Ectodermal cell (in vitro differentiated cells): ENCODE data around the gene PRM1.

Source experiments
- H3K27ac ChIP-seq: 2 replicates; pipeline ENCODE4 v1.7.0; 2013; ENCODE audit warnings: mild to moderate bottlenecking, low read depth, low read length; ENCODE audit not compliant: insufficient read depth, poor library complexity, severe bottlenecking
- H3K27me3 ChIP-seq: 2 replicates; pipeline ENCODE4 v1.7.0; 2013; ENCODE audit warnings: mild to moderate bottlenecking, low read length; ENCODE audit not compliant: insufficient read depth, control insufficient read depth, poor library complexity, severe bottlenecking
- H3K36me3 ChIP-seq: one replicate; pipeline ENCODE4 v1.7.0; 2013; ENCODE audit warnings: low read length; ENCODE audit not compliant: control insufficient read depth, insufficient read depth
- H3K4me1 ChIP-seq: one replicate; pipeline ENCODE4 v1.7.0; 2013; ENCODE audit warnings: low read length; ENCODE audit not compliant: control insufficient read depth, insufficient read depth
- H3K4me3 ChIP-seq: 2 replicates; pipeline ENCODE4 v1.7.0; 2013; ENCODE audit warnings: low read depth, low read length, control low read depth; ENCODE audit not compliant: insufficient read depth
- H3K9me3 ChIP-seq: 2 replicates; pipeline ENCODE4 v1.7.0; 2013; ENCODE audit warnings: mild to moderate bottlenecking, low read length, moderate library complexity; ENCODE audit not compliant: control insufficient read depth
- WGBS, 2 experiments: methylation state at CpG; one replicate each; pipeline ENCODE4 v1.1.7; 2013; ENCODE audit warnings: missing lambda C conversion rate in 2 of 2; 5-methylcytosine and 5-hydroxymethylcytosine counted together

Gene PRM1

DNA sequence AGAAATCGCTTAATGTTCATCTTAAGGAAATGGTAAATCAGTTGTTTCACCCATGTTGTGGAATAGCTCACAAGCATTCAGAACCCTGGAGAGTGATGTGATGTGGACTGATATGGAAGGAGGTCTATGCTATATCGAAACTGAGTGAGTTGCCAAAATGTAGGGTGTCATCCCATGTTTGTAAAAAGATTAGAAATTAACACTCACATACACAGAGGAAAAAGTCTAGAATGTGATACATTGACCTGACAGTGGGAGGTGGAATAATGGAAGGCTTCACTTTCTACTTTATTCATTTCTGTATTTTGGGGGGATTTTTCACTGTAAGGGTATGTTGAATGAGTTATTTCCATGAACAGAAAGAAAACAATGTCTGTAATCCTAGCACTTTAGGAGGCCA lies 4.7 kb upstream of the PRM1 start:
- Histone ChIP-seq H3K4me3 (no peak overlapping the region), H3K36me3 (no peaks in the 10 kb centered on the region), H3K9me3 (no peaks in the 10 kb centered on the region), H3K27me3 (no peaks in the 10 kb centered on the region), H3K27ac (no peak overlapping the region), H3K4me1 (peaks cover 10% of the 10 kb centered on the region)
- whole genome bisulfite sequencing, 2 experiments = 87 to 96% methylated on average over 2 of the region's 2 CpGs

- no peaks in the 10 kb centered on the region for H3K9me3 ChIP-seq
- no peak overlapping the region for H3K27ac ChIP-seq
- WGBS, 2 experiments = 82 to 84% methylated on average over 4 of the region's 4 CpGs
- H3K4me1 ChIP-seq = peaks cover 5% of the 10 kb centered on the region
- no peaks in the 10 kb centered on the region for H3K36me3 ChIP-seq
- no peaks in the 10 kb centered on the region for H3K27me3 ChIP-seq
- H3K4me3 ChIP-seq = no peak overlapping the region
Measured at GRCh38 chr16:11283820-11284248, 2.7 kb upstream of the PRM1 start.

DNA sequence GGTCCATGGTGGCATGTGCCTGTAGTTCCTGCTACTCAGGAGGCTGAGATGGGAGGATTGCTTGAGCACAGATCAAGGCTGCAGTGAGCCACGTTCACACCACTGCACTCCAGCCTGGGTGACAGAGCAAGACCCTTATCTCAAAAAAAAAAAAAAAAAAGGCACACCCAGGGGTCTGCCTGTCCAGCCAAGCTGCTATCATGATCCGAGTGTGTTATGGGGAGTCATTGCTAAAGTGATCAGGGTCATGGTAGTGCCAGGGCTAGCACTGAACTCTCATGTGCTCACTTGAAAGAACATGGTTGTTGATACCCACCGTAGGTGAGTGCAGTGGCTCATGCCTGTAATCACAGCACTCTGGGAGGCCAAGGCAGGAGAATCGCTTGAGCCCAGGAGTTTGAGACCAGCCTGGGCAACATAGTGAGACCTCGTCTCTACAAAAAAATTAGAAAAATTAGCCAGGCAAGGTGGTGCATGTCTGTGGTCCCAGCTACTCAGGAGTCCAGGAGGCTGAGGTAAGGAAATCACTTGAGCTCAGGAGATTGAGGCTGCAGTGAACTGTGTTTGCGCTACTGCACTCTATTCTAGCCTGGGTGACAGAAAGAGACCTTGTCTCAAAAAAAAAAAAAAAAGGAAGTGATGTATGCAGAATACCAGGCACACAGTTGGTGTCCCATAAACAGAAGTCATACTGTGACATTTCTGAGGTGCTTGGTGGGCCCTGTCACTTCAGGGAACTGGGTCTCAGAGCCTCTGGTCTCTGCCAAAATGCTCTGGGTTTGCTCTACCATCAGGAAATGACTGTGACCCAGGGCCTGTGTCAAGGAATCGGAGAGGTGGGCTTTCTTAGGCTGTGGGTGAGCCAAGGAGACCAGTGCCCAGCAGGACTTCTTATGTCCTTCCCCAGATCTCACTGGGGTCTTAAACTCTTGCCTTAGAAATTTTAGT lies 2.2 kb downstream of the PRM1 start:
- no peak overlapping the region for H3K27ac ChIP-seq
- WGBS, 2 experiments = 93 to 94% methylated on average over 7 of the region's 7 CpGs
- H3K4me3 ChIP-seq = no peak overlapping the region
- no peaks in the 10 kb centered on the region for H3K9me3 ChIP-seq
- no peaks in the 10 kb centered on the region for H3K36me3 ChIP-seq
- no peaks in the 10 kb centered on the region for H3K27me3 ChIP-seq
- H3K4me1 ChIP-seq = peaks cover 3% of the 10 kb centered on the region

DNA sequence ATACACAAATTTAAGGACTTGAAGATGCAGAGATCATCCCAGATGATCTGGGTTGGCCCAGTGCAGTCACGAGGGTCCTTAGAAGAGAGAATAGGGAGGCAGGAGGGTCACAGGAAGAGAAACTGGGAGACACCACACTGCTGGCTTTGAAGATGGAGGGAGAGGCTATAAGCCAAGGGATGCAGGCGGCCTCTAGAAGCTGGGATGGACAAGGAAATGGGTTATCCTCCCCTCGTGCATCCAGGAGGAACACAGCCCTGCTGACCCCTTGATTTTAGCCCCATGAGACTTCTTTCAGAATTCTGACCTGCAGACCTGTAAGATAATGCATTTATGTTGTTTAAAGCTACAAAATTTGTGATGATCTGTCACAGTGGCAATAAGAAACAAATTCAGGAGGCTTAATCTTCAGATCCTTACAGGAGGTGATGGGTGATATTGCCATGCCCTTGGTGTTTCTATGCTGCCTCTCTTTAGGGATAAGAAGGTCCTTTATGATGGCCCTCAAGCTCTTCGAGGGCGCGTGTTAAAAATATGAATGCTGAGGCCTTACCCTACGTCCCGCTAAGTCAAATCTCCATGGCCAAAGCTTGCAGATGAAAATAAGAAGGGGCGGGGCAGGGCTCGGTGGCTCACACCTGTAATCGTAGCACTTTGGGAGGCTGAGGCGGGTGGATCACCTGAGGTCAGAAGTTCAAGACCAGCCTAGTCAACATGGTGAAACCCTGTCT lies 3.4 kb downstream of the PRM1 start:
- Histone ChIP-seq H3K4me1 (peaks cover 10% of the 10 kb centered on the region), H3K27me3 (no peaks in the 10 kb centered on the region), H3K36me3 (no peaks in the 10 kb centered on the region), H3K27ac (no peak overlapping the region), H3K9me3 (no peaks in the 10 kb centered on the region), H3K4me3 (no peak overlapping the region)
- WGBS, 2 experiments = 95% methylated on average over 12 of the region's 12 CpGs

DNA sequence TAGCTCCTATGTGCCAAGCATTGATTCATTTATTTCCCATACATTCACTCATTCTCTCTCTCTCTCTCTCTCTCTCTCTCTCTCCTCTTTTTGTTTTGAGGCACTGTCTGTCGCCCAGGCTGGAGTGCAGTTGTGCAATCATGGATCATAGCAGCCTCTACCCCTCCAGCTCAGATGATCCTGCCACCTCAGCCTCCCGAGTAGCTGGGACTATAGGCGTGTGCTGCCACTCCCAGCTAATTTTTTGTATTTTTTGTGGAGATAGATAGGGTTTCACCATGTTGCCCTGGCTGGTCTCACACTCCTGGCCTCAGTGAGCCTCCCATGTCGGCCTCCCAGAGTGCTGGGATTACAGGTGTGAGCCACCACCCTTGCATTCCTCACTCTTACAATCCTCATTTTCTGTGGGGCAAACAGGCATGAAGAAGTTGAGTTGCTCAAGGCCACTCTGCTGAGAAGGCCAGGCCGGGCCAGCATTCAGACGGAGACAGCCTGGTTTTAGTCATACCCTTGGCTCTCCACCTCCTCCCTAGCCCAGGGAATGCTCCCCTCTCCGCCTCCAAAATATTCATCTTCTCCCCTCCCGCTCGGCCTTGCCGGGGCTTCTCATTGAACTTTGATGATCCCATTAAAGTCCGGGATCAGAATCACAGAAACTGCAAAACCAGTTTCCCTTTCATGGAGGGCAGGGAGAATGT lies 4.1 kb downstream of the PRM1 start:
- H3K27me3 ChIP-seq = no peaks in the 10 kb centered on the region
- H3K4me1 ChIP-seq = peaks cover 17% of the 10 kb centered on the region
- no peak overlapping the region for H3K4me3 ChIP-seq
- no peaks in the 10 kb centered on the region for H3K9me3 ChIP-seq
- WGBS, 2 experiments = 92% methylated on average over 11 of the region's 11 CpGs
- no peaks in the 10 kb centered on the region for H3K36me3 ChIP-seq
- no peak overlapping the region for H3K27ac ChIP-seq

DNA sequence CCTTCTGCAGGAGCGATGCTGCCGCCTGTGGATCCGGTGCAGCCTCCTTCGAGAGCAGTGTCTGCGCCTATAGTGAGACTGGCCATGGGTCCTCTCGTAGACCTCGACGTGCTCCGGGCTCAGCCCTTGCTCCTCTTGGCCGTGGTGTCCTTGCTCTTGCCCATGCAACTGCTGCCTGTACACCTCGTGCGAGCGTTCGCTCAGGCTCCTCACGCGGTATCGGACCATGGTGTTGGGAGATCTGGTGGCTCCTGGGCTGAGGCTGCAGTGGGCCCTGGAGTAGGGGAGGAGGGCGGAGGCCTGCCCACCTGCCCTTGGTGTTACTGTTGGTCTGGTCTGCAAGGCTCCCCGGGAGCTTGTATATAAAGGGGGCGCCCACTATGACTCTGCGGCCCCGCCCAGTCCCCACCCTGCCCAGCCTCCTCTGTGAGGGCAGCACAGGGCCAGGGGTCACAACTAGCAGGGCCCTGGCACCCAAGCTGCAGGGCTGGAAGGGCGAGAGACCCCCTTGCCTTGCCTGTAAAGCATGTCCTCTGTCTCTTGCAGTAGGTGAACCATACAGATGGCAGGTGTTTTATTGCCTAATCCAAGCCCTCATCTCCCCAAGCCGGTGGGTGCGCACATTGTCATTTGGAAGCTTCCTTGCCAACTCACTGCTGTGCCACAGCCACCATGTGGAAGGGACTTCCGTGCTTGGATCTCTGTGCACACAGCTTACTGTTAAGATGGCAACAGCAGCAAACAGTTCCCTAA lies 4.8 kb downstream of the PRM1 start, which contains the start of gene PRM2:
Gene PRM2, minus strand, starts transcription at position 338 of the 753 bp plus-strand sequence. Its CDS starts 110 bp downstream, at position 228.
- Histone ChIP-seq H3K27ac (no peak within 1 kb of the TSS), H3K27me3 (no peaks in the 10 kb centered on the region), H3K4me3 (no peak within 1 kb of the TSS), H3K9me3 (no peaks in the 10 kb centered on the region), H3K4me1 (peaks cover 17% of the 10 kb centered on the region), H3K36me3 (no peaks in the 10 kb centered on the region)
- 95% methylated on average over 26 of the region's 26 CpGs for WGBS, 2 experiments

GRCh38 chr16:11274964-11275363 lies 6.2 kb downstream of the PRM1 start:
- WGBS, 2 experiments = 95% methylated on average over 7 of the region's 7 CpGs
- no peak overlapping the region for H3K4me3 ChIP-seq
- no peak overlapping the region for H3K27ac ChIP-seq
- H3K36me3 ChIP-seq = no peaks in the 10 kb centered on the region
- no peaks in the 10 kb centered on the region for H3K27me3 ChIP-seq
- peaks cover 17% of the 10 kb centered on the region for H3K4me1 ChIP-seq
- no peaks in the 10 kb centered on the region for H3K9me3 ChIP-seq

GRCh38 chr16:11273721-11274324 lies 7.3 kb downstream of the PRM1 start:
- peak overlapping the region; percentile 88 for H3K27ac ChIP-seq
- no peaks in the 10 kb centered on the region for H3K36me3 ChIP-seq
- 54 to 64% methylated on average over 3 of the region's 3 CpGs for WGBS, 2 experiments

DNA sequence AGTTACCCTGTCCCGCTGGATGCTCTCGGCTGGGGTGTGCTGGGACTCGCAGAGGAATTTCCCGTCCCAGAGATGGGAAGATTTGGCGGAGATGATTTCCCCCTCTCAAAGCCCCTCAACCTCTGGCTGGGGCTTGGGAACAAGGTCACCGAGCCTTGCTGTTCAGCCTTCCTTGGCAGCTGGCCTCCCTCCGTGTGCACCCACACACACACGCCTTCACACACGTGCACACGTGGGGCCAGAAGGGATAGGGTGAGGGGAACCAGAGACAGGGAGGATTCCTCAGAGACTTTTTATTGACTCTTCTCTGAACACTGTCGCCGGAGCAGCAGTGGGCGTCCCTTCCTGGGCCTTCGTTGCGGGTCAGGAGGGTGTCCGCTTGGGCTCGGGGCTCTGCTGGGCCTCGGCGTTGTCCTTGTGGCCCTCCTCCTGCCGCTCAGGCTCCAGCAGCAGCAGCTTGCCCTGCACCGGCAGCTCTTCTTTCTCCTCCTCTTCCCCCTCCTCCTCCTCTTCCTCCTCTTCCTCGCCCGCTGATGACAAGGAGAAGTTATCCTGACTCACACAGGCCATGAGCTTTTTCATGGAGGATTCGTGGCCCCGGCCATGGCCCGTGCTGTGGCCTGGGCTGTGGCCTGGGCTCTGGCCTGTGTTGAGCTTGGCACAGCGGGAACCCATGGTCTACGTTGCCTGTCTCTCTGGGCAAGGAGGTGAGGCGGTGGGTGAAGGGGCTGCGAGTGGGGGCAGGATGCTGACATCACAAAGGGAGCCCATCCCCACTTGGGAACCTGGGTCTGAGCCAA lies 8.0 kb downstream of the PRM1 start, which contains the start of gene PRM3:
Gene PRM3, minus strand, starts transcription at position 709 of the 800 bp plus-strand sequence. Its CDS starts 34 bp downstream, at position 675.
- no peaks in the 10 kb centered on the region for H3K27me3 ChIP-seq
- peaks cover 17% of the 10 kb centered on the region for H3K4me1 ChIP-seq
- 86 to 88% methylated on average over 30 of the region's 30 CpGs for WGBS, 2 experiments
- no peaks in the 10 kb centered on the region for H3K36me3 ChIP-seq
- H3K4me3 ChIP-seq = no peak within 1 kb of the TSS
- H3K9me3 ChIP-seq = no peaks in the 10 kb centered on the region
- H3K27ac ChIP-seq = peak within 1 kb of the TSS; percentile 88

More at GRCh38 chr16:11273721-11274324, 7.3 kb downstream of the PRM1 start:
- Histone ChIP-seq H3K9me3 (no peaks in the 10 kb centered on the region), H3K27me3 (no peaks in the 10 kb centered on the region), H3K4me3 (no peak overlapping the region), H3K4me1 (peaks cover 17% of the 10 kb centered on the region)
